ENCODE data around the gene CEP85L.

CEP85L gene

GRCh38 chr6:118659513-118660217 is 8.3 kb upstream of the CEP85L start:
- no peak for DNase-seq

- DNase-seq = no peak
Measured at GRCh38 chr6:118656847-118657451, 5.6 kb upstream of the CEP85L start.

GRCh38 chr6:118652051-118652615 is 742 bp upstream of the CEP85L start:
- DNase-seq = no peak

GRCh38 chr6:118650582-118651281 is 659 bp downstream of the CEP85L start:
- DNase-seq = peak; percentile 27

- no peak for DNase-seq
Measured at GRCh38 chr6:118649918-118650581, 1.3 kb downstream of the CEP85L start.

GRCh38 chr6:118648866-118649554 is 2.4 kb downstream of the CEP85L start:
- no peak for DNase-seq

- no peak for DNase-seq
Measured at GRCh38 chr6:118646977-118647376, 4.4 kb downstream of the CEP85L start.

GRCh38 chr6:118645395-118645794 is 6.0 kb downstream of the CEP85L start:
- no peak for DNase-seq

GRCh38 chr6:118644007-118644406 is 7.4 kb downstream of the CEP85L start:
- no peak for DNase-seq

GRCh38 chr6:118641042-118641441 is 10.3 kb downstream of the CEP85L start:
- no peak for DNase-seq

- DNase-seq = no peak
Measured at GRCh38 chr6:118639054-118639964, 12.1 kb downstream of the CEP85L start.

- no peak for DNase-seq
Measured at GRCh38 chr6:118638288-118638687, 13.1 kb downstream of the CEP85L start.

- DNase-seq = no peak
Measured at GRCh38 chr6:118635909-118636735, 15.3 kb downstream of the CEP85L start.

GRCh38 chr6:118632359-118632758 is 19.0 kb downstream of the CEP85L start:
- no peak for DNase-seq

GRCh38 chr6:118630923-118631322 is 20.5 kb downstream of the CEP85L start:
- no peak for DNase-seq

- DNase-seq = no peak
Measured at GRCh38 chr6:118630067-118630466, 21.3 kb downstream of the CEP85L start.

GRCh38 chr6:118627724-118628123 is 23.7 kb downstream of the CEP85L start:
- no peak for DNase-seq

- DNase-seq = no peak
Measured at GRCh38 chr6:118625833-118626232, 25.6 kb downstream of the CEP85L start.

GRCh38 chr6:118621799-118622470 is 29.5 kb downstream of the CEP85L start:
- no peak for DNase-seq

- no peak for DNase-seq
Measured at GRCh38 chr6:118620202-118620601, 31.2 kb downstream of the CEP85L start.

All from effector CD4-positive, alpha-beta T cell (primary cell).